Peyer's patch (tissue), 4 donors: ENCODE measurements around the gene GPR137B. TPM values are rescaled to one million over a fixed set of nuclear protein-coding genes. Genes with fewer than 3 reads are reported as not detected.

Source experiments
- DNase-seq, 3 donors: peaks; one replicate each; pipeline ENCODE4 v3.0.0-alpha.2; 2017 to 2019
- H3K27ac ChIP-seq, 4 donors: fragments of 200-600 bp; sonication (generic); one replicate each; pipeline ENCODE4 v1.5.1; 2016 to 2019
- H3K27me3 ChIP-seq, 2 donors: fragments of 200-600 bp; sonication (generic); one replicate each; pipeline ENCODE4 v1.5.1; 2019
- H3K36me3 ChIP-seq, 3 donors: fragments of 200-600 bp; sonication (generic); one replicate each; pipeline ENCODE4 v1.5.1; 2016 to 2019
- H3K4me1 ChIP-seq, 4 donors: fragments of 200-600 bp; sonication (generic); one replicate each; pipeline ENCODE4 v1.5.1; 2016 to 2019
- H3K4me3 ChIP-seq, 4 donors: fragments of 200-600 bp; sonication (generic); 1 replicate in 3 of 4; 2 replicates in 1 of 4; pipeline ENCODE4 v1.5.1; 2016 to 2019; ENCODE audit warnings: mild to moderate bottlenecking in 1 of 4
- H3K9me3 ChIP-seq, 4 donors: fragments of 200-600 bp; sonication (generic); one replicate each; pipeline ENCODE4 v1.5.1; 2016 to 2019; ENCODE audit warnings: mild to moderate bottlenecking in 1 of 4
- CTCF ChIP-seq, 6 experiments: fragments of 450-650 bp in 4 of 6; fragments of 200-600 bp in 2 of 6; sonication (generic) in 1 of 6; IDR thresholded peaks; one replicate each; pipeline ENCODE4 v1.5.1; 2017 to 2019; ENCODE audit warnings: antibody characterized with exemption in 6 of 6, mild to moderate bottlenecking in 3 of 6, moderate library complexity in 1 of 6
- POLR2A ChIP-seq, 2 donors: fragments of 450-650 bp; IDR thresholded peaks; one replicate each; pipeline ENCODE4 v1.5.1; 2017; ENCODE audit warnings: antibody characterized with exemption in 2 of 2, mild to moderate bottlenecking in 2 of 2, moderate library complexity in 2 of 2
- total RNA-seq, 4 donors: library from RNA; depleted of rRNA; stranded (reverse); fragments of >200 nt; gene quantifications; one replicate each; pipeline ENCODE4 v1.1.0, GENCODE V29; 2016

The GPR137B gene
- total RNA-seq, 4 donors from 2014 or later: 13.4 to 37.1 (median 23.0) TPM

GRCh38 chr1:236253918-236254637 is 111.7 kb downstream of the GPR137B start:
- H3K4me1 ChIP-seq: no peaks in the 10 kb centered on the region
- no peak for DNase-seq
- H3K36me3 ChIP-seq: no peaks in the 10 kb centered on the region
- TF ChIP-seq CTCF (IDR thresholded peaks at IDR 0.05): no peak
- no peak for TF ChIP-seq POLR2A (IDR thresholded peaks at IDR 0.05)
- H3K27me3 ChIP-seq: no peaks in the 10 kb centered on the region
- H3K27ac ChIP-seq: no peak overlapping the region
- H3K9me3 ChIP-seq: peaks cover 0 to 10% (median 0%) of the 10 kb centered on the region in 4 donors
- H3K4me3 ChIP-seq: no peak overlapping the region

GRCh38 chr1:236257216-236257615 is 114.9 kb downstream of the GPR137B start:
- Histone ChIP-seq H3K36me3 (no peaks in the 10 kb centered on the region), H3K4me1 (no peaks in the 10 kb centered on the region), H3K27ac (no peak overlapping the region), H3K4me3 (no peak overlapping the region), H3K9me3 (peaks cover 0 to 10% (median 0%) of the 10 kb centered on the region in 4 donors), H3K27me3 (no peaks in the 10 kb centered on the region)
- TF ChIP-seq POLR2A (IDR thresholded peaks at IDR 0.05) (no peak), CTCF (IDR thresholded peaks at IDR 0.05) (no peak)
- DNase-seq: no peak

- Histone ChIP-seq H3K36me3 (no peaks in the 10 kb centered on the region), H3K4me1 (no peaks in the 10 kb centered on the region), H3K27ac (no peak overlapping the region), H3K27me3 (no peaks in the 10 kb centered on the region), H3K9me3 (peaks cover 0 to 10% (median 0%) of the 10 kb centered on the region in 4 donors), H3K4me3 (no peak overlapping the region)
- TF ChIP-seq CTCF (IDR thresholded peaks at IDR 0.05) (no peak), POLR2A (IDR thresholded peaks at IDR 0.05) (no peak)
- no peak for DNase-seq
Observed at GRCh38 chr1:236258114-236258622, 115.8 kb downstream of the GPR137B start.

Other genes starting within 250 kb of the GPR137B start
- gene NID1, start 77.4 kb upstream of the GPR137B start, total RNA-seq: 10 to 100 TPM; 20.5 to 92.4 (median 62.0) TPM
- gene ERO1B, start 139.4 kb downstream of the GPR137B start, total RNA-seq: 10 to 100 TPM in 1 of 4 donors, 1 to 10 TPM in 3; 5.2 to 44.6 (median 7.9) TPM